Psoas muscle (tissue), 8 donors: ENCODE results near the gene TMED10. TPM values are rescaled to one million over a fixed set of nuclear protein-coding genes. Genes with fewer than 3 reads are reported as not detected.

Source experiments
- ATAC-seq, 4 donors: fragments of 200-7000 bp; cut with Tn5 transposase; one replicate each; pipeline ENCODE4 v1.9.1; 2020; ENCODE audit warnings: moderate library complexity in 3 of 4, mild to moderate bottlenecking in 2 of 4
- DNase-seq, 2 donors: peaks; one replicate each; pipeline ENCODE4 v3.0.0-alpha.2; 2020
- H3K27ac ChIP-seq: fragments of 200-600 bp; one replicate; pipeline ENCODE4 v1.8.0; 2022
- H3K27me3 ChIP-seq, 3 donors: fragments of 200-600 bp in 1 of 3; one replicate each; pipeline versions ENCODE4 v1.6.1 to v1.8.0; 2013 to 2022; ENCODE audit warnings: low read length in 2 of 3, mild to moderate bottlenecking in 2 of 3, moderate library complexity in 1 of 3; ENCODE audit not compliant: insufficient read depth in 3 of 3
- H3K36me3 ChIP-seq, 2 donors: fragments of 200-600 bp in 1 of 2; one replicate each; pipeline versions ENCODE4 v1.6.1 to v1.8.0; 2013 to 2022; ENCODE audit warnings: low read depth in 1 of 2, mild to moderate bottlenecking in 1 of 2, moderate library complexity in 1 of 2; ENCODE audit not compliant: insufficient read depth in 1 of 2
- H3K4me1 ChIP-seq: fragments of 200-600 bp; one replicate; pipeline ENCODE4 v1.8.0; 2022
- H3K4me3 ChIP-seq: fragments of 200-600 bp; one replicate; pipeline ENCODE4 v1.8.0; 2022; ENCODE audit warnings: mild to moderate bottlenecking
- H3K9me3 ChIP-seq: fragments of 200-600 bp; one replicate; pipeline ENCODE4 v1.8.0; 2022
- CTCF ChIP-seq: fragments of 200-600 bp; IDR thresholded peaks from one replicate; pipeline ENCODE4 v1.8.0; 2022; ENCODE audit warnings: antibody characterized with exemption
- WGBS, 3 donors: extraction: QIAGEN DNeasy Blood & Tissue Kit; methylation state at CpG; one replicate each; pipeline versions ENCODE4 v1.1.6 to v1.1.7; 2013; 5-methylcytosine and 5-hydroxymethylcytosine counted together
- intact Hi-C, 2 donors: fragments of 100-400 bp; cut with DNase I; formaldehyde crosslinking; loops; one replicate each; pipeline versions ENCODE4 v1.11.0 to v1.14.2; 2022
- long read RNA-seq, 2 donors: library from polyadenylated mRNA; unstranded; transcript quantifications; one replicate each; pipeline ENCODE4 v2.0.0, GENCODE V29; 2021
- polyA plus RNA-seq, 3 donors: library from polyadenylated mRNA; stranded (reverse); fragments of 200-250 nt; gene quantifications; one replicate each; pipeline ENCODE4 v1.2.3, GENCODE V29; 2013
- total RNA-seq, 4 donors: library from RNA; stranded (reverse); fragmentation: NEBNext Ultra II Directional in 2 of 4; extraction: Animal tissue kit (Norgen Biotek cat#: 25700) in 2 of 4; gene quantifications; one replicate each; pipeline versions ENCODE4 v1.2.1 to v1.2.4, GENCODE V29; 2021 to 2023
- donor health status: healthy with polysubstance abuse.
- donor health status: DM: no; HTN: no; CAD: no; lungs with moderate emphysema.
- donor health status: Bipolar disorder and iron deficiency.
- donor health status: healthy.
- donor health status: DM: yes; HTN: yes; CAD: no.
- donor health status: DM: no; HTN: no; CAD: no.
- donor health status: DM: no; HTN: no; CAD: no.
- donor health status: DM: yes; HTN: yes; CAD: no.

The TMED10 gene
- total RNA-seq (100 to 1,000 TPM; 128 to 203 (median 159) TPM), polyA plus RNA-seq (100 to 1,000 TPM in 2 of 3 donors, 10 to 100 TPM in 1; 88.2 to 255 (median 101) TPM)
- long read RNA-seq, donor 1, full-length matches to known transcripts = 79 of 88 reads
- long read RNA-seq, donor 1, partial matches to known transcripts = 1 of 88 reads
- long read RNA-seq, donor 1, other reads (novel, unspliced or antisense) = 8 of 88 reads
- long read RNA-seq, donor 2, full-length matches to known transcripts = 223 of 236 reads
- long read RNA-seq, donor 2, partial matches to known transcripts = 0 of 236 reads
- long read RNA-seq, donor 2, other reads (novel, unspliced or antisense) = 13 of 236 reads

GRCh38 chr14:75176142-75176820 lies at the start of gene TMED10:
Gene TMED10 (minus strand): TSS chr14:75176612. CDS start chr14:75176579, 33 bp downstream.
- Histone ChIP-seq H3K27ac (peak within 1 kb of the TSS; percentile 99), H3K4me3 (peak within 1 kb of the TSS; percentile 90), H3K9me3 (no peaks in the 10 kb centered on the region), H3K4me1 (peaks cover 23% of the 10 kb centered on the region), H3K27me3 (no peaks in the 10 kb centered on the region), H3K36me3 (no peaks in the 10 kb centered on the region)
- DNase-seq (peak; percentile 89 to 95), ATAC-seq (peak; percentile 95)
- intact Hi-C loops = loop anchor here (5.0 kb wide), 3 partner anchors 49 to 101 kb away; partner anchors contain the start of genes FOS (in 1 of the 2) and NEK9 (in 1 of the 2)
- WGBS, 3 donors = 0% methylated on average over 49 of the region's 49 CpGs
- TF ChIP-seq CTCF = no peak

GRCh38 chr14:75224561-75224960 lies 48.1 kb upstream of the TMED10 start:
- no peaks in the 10 kb centered on the region for H3K27me3 ChIP-seq
- H3K4me1 ChIP-seq = peaks cover 6% of the 10 kb centered on the region
- ATAC-seq (no peak), DNase-seq (no peak)
- H3K36me3 ChIP-seq = no peaks in the 10 kb centered on the region
- TF ChIP-seq CTCF = no peak
- H3K27ac ChIP-seq = no peak overlapping the region
- 87 to 88% (median 87%) methylated on average over 2 of the region's 2 CpGs for WGBS, 3 donors
- H3K4me3 ChIP-seq = no peak overlapping the region
- intact Hi-C loops = loop anchor here in 1 of 2 donors (5.0 kb wide), 1 partner anchor 37 kb away; no protein-coding TSS in a partner anchor
- H3K9me3 ChIP-seq = no peaks in the 10 kb centered on the region

GRCh38 chr14:75223664-75224154 lies 47.3 kb upstream of the TMED10 start:
- peaks cover 6% of the 10 kb centered on the region for H3K4me1 ChIP-seq
- no peaks in the 10 kb centered on the region for H3K36me3 ChIP-seq
- DNase-seq = no peak
- H3K27me3 ChIP-seq = no peaks in the 10 kb centered on the region
- no peak overlapping the region for H3K27ac ChIP-seq
- no peak for TF ChIP-seq CTCF
- no peak overlapping the region for H3K4me3 ChIP-seq
- H3K9me3 ChIP-seq = no peaks in the 10 kb centered on the region
- intact Hi-C loops = loop anchor here in 1 of 2 donors (5.0 kb wide), 1 partner anchor 36 kb away; no protein-coding TSS in a partner anchor
- ATAC-seq = peak in 2 of 4 donors; percentile 45
- 53 to 60% (median 58%) methylated on average over 4 of the region's 4 CpGs for WGBS, 3 donors

- ATAC-seq (peak in 2 of 4 donors; percentile 42 to 48), DNase-seq (no peak)
- H3K27me3 ChIP-seq = no peaks in the 10 kb centered on the region
- no peaks in the 10 kb centered on the region for H3K36me3 ChIP-seq
- intact Hi-C loops = loop anchor here in 1 of 2 donors (5.0 kb wide), 1 partner anchor 35 kb away; no protein-coding TSS in a partner anchor
- H3K9me3 ChIP-seq = no peaks in the 10 kb centered on the region
- no peak overlapping the region for H3K27ac ChIP-seq
- 58 to 66% (median 62%) methylated on average over 12 of the region's 12 CpGs for WGBS, 3 donors
- TF ChIP-seq CTCF = no peak
- no peak overlapping the region for H3K4me3 ChIP-seq
- peaks cover 6% of the 10 kb centered on the region for H3K4me1 ChIP-seq
Observed at GRCh38 chr14:75222208-75222701, 45.8 kb upstream of the TMED10 start.
